ENCODE data around the gene SLC35E1. TPM values are rescaled to one million over a fixed set of nuclear protein-coding genes. Genes with fewer than 3 reads are reported as not detected.

Gene SLC35E1
- total RNA-seq, 1 experiment from 2014 or later = 28.5 TPM

DNA sequence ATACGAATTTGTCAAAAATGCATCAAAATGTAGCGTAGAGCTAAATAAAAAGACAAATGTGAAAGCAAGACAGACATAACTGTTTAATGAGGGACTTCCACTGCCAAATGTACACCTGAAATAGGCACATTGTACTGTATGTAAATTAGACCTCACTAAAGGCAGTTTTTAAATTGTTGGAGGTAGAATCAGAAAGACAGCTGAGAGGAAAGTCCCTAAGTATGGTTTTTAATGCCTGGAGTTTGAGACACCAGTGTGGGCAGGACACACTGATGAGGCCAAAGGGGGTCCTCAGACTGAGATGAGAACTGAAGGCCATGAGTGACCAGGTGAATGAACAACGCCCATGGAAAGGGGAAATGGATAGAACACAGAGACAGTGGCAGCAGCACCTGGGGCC lies 32.9 kb upstream of the SLC35E1 start (continued):
- TF ChIP-seq, protein P1, sequence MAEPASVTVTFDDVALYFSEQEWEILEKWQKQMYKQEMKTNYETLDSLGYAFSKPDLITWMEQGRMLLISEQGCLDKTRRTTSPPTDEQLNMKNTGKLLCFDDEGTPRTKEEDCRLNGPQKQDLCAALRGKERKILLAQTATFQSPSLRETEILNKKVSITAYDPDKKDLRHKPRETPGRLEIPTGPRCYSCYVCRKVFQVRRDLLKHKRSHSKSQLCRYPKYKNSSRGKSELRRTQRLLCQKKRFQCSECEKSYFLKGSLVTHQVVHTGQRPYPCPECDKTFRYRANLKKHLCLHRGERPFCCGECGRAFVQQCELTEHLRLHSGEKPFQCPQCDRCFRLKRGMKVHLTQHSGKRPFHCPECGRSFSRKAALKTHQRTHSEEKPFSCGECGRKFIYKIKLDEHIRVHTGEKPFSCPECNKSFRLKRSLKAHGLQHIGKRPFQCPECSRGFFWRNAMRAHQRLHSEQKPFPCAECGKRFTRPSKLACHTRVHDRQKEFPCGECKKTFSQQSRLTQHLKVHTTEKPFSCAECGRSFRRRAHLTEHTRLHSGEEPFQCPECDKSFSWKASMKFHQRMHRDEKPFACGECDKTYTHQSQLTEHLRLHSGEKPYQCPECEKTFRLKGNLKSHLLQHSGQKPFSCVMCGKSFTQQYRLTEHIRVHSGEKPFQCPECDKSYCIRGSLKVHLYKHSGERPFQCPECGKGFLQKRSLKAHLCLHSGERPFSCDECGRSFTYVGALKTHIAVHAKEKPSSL (CRISPR knock-in tag; conservative IDR thresholded peaks at IDR 0.05) = no peak
- TF ChIP-seq NR1H2 (CRISPR knock-in tag; IDR thresholded peaks at IDR 0.05) (no peak), ELF4 (CRISPR knock-in tag; IDR thresholded peaks at IDR 0.05; ENCODE audit: low read depth) (no peak)
- TF ChIP-seq, protein P2, sequence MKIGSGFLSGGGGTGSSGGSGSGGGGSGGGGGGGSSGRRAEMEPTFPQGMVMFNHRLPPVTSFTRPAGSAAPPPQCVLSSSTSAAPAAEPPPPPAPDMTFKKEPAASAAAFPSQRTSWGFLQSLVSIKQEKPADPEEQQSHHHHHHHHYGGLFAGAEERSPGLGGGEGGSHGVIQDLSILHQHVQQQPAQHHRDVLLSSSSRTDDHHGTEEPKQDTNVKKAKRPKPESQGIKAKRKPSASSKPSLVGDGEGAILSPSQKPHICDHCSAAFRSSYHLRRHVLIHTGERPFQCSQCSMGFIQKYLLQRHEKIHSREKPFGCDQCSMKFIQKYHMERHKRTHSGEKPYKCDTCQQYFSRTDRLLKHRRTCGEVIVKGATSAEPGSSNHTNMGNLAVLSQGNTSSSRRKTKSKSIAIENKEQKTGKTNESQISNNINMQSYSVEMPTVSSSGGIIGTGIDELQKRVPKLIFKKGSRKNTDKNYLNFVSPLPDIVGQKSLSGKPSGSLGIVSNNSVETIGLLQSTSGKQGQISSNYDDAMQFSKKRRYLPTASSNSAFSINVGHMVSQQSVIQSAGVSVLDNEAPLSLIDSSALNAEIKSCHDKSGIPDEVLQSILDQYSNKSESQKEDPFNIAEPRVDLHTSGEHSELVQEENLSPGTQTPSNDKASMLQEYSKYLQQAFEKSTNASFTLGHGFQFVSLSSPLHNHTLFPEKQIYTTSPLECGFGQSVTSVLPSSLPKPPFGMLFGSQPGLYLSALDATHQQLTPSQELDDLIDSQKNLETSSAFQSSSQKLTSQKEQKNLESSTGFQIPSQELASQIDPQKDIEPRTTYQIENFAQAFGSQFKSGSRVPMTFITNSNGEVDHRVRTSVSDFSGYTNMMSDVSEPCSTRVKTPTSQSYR (CRISPR knock-in tag; IDR thresholded peaks at IDR 0.05) = no peak

DNA sequence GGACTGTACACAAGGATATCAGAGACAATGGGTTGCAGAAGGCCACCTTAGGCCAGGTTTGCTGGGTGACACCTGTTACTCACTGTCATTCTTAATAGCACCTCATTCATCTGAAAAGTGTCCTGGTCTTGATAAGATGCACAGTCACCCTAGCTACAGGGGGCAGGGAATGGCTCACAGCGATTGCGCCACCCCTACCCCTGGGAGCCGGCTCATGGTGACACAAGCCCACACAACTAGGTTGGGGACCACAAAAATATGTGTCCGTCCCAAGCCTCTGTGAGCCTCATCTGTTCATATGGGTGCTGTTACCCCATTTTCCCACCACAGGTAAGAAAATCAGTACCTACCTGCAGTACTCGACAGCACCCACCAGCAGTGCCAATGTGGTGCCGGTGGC lies 32.4 kb upstream of the SLC35E1 start:
- no peak overlapping the region for H3K27ac Mint-ChIP-seq
- no peak overlapping the region for H3K4me3 Mint-ChIP-seq
- no peak for DNase-seq (ENCODE audit: low spot score)
- ChIA-PET POLR2A (no interaction called here), CTCF (no interaction called here)
- H3K27me3 Mint-ChIP-seq (ENCODE audit: low read depth) = no peaks in the 10 kb centered on the region
- TF ChIP-seq TP53 (CRISPR knock-in tag; IDR thresholded peaks at IDR 0.05) = no peak
- no peak for TF ChIP-seq NFYB (CRISPR knock-in tag; conservative IDR thresholded peaks at IDR 0.05; ENCODE audit: low read depth)
- no peak for TF ChIP-seq SMAD4 (CRISPR knock-in tag; IDR thresholded peaks at IDR 0.05)
- TF ChIP-seq MXD4 (CRISPR knock-in tag; IDR thresholded peaks at IDR 0.05; ENCODE audit: borderline replicate concordance) = no peak
- no peak for TF ChIP-seq MYBL2 (CRISPR knock-in tag; IDR thresholded peaks at IDR 0.05)
- TF ChIP-seq, protein P3, sequence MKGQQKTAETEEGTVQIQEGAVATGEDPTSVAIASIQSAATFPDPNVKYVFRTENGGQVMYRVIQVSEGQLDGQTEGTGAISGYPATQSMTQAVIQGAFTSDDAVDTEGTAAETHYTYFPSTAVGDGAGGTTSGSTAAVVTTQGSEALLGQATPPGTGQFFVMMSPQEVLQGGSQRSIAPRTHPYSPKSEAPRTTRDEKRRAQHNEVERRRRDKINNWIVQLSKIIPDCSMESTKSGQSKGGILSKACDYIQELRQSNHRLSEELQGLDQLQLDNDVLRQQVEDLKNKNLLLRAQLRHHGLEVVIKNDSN (CRISPR knock-in tag; IDR thresholded peaks at IDR 0.05) = no peak
- no peak for TF ChIP-seq KAT7 (CRISPR knock-in tag; IDR thresholded peaks at IDR 0.05; ENCODE audit: borderline replicate concordance)
- no peak for TF ChIP-seq ESRRA (CRISPR knock-in tag; IDR thresholded peaks at IDR 0.05; ENCODE audit: borderline replicate concordance)
- TF ChIP-seq FOXK1 (CRISPR knock-in tag; IDR thresholded peaks at IDR 0.05) = no peak
- TF ChIP-seq SOX15 (CRISPR knock-in tag; IDR thresholded peaks at IDR 0.05) = no peak
- no peak for TF ChIP-seq ELF4 (CRISPR knock-in tag; IDR thresholded peaks at IDR 0.05; ENCODE audit: low read depth)
- no peaks in the 10 kb centered on the region for H3K9me3 Mint-ChIP-seq
- no peak for ATAC-seq
- H3K36me3 Mint-ChIP-seq = no peaks in the 10 kb centered on the region
- no peaks in the 10 kb centered on the region for H3K4me1 Mint-ChIP-seq

DNA sequence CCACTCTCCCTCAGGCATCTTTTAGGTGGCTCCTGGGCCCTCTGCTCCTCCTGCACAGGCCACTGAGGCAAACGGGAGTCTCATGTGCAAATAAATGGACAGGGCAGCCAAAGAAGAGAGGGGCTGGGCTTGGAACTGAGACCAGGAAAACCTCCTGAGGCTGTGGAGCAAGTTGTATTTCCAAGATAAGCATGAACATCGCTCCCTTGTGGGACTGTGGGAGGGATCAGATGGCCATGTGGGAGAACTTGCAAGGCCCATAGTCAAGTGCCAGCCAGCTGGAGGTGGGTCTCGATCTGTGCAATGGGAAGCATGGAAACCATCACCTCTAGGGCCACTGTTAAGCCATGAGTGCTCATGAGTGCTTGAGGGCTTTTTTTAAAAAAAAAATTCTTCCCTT lies 30.9 kb upstream of the SLC35E1 start:
- ChIA-PET POLR2A (no interaction called here), CTCF (no interaction called here)
- Mint-ChIP-seq H3K9me3 (no peaks in the 10 kb centered on the region), H3K27ac (no peak overlapping the region), H3K27me3 (ENCODE audit: low read depth) (no peaks in the 10 kb centered on the region), H3K4me1 (no peaks in the 10 kb centered on the region), H3K36me3 (no peaks in the 10 kb centered on the region), H3K4me3 (no peak overlapping the region)
- TF ChIP-seq MXD4 (CRISPR knock-in tag; IDR thresholded peaks at IDR 0.05; ENCODE audit: borderline replicate concordance) (no peak), NR2C2 (CRISPR knock-in tag; IDR thresholded peaks at IDR 0.05) (no peak)
- TF ChIP-seq, protein P4, sequence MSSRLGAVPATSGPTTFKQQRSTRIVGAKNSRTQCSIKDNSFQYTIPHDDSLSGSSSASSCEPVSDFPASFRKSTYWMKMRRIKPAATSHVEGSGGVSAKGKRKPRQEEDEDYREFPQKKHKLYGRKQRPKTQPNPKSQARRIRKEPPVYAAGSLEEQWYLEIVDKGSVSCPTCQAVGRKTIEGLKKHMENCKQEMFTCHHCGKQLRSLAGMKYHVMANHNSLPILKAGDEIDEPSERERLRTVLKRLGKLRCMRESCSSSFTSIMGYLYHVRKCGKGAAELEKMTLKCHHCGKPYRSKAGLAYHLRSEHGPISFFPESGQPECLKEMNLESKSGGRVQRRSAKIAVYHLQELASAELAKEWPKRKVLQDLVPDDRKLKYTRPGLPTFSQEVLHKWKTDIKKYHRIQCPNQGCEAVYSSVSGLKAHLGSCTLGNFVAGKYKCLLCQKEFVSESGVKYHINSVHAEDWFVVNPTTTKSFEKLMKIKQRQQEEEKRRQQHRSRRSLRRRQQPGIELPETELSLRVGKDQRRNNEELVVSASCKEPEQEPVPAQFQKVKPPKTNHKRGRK (CRISPR knock-in tag; IDR thresholded peaks at IDR 0.05; ENCODE audit: borderline replicate concordance) = no peak
- ATAC-seq (no peak), DNase-seq (ENCODE audit: low spot score) (no peak)
